ENCODE results near the gene SPI1. TPM values are rescaled to one million over a fixed set of nuclear protein-coding genes. Genes with fewer than 3 reads are reported as not detected.

SPI1 gene
- total RNA-seq, 1 donor from 2014 or later, result not detected

DNA sequence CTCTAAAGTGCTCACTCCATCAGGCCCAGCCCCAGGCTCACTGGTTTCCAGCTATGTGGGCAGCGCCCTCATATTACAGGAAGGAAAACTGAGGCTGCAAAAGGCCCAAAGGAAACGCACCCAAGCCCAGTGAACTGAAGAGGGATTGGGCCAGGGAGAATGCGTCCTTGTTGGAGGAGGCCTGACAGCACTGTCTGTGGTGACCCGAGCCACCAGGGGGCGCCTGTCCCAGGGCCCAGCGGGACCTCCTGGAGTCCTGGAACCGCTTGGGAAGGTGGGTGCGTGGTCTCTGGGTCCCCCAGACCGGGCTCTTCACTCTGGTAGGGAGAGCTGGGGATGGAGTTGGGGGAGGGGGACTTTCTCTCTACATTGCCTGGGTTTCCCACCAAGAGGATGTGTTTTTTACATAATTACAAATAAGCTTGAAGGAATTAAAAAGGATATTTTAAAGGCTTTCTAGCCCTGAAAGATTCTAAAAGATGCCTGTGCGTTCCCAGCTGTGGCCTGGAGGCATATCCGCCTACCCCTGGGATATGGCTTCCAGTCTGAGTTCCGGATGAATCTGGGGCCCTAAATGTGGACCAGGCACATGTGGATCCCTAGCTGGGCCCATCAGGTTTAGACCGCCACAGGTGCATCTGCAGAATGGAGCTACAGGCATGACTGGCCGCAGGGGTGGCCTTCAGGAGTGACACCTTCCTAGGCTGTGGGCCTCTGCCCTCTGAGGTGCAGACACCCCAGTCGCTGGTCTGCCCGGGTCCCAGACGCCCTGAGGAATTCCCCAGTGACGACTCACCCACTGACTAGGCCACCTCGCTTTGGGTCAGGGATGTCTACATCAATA lies 4.2 kb downstream of the SPI1 start:
- no peaks in the 10 kb centered on the region for H3K36me3 Mint-ChIP-seq (ENCODE audit: low read depth)
- H3K4me3 Mint-ChIP-seq, result no peak overlapping the region
- peak; percentile 96 for TF ChIP-seq CTCF (conservative IDR thresholded peaks at IDR 0.05)
- peaks cover 6% of the 10 kb centered on the region for H3K27me3 Mint-ChIP-seq (ENCODE audit: low read depth)
- no peaks in the 10 kb centered on the region for H3K9me3 Mint-ChIP-seq
- no peaks in the 10 kb centered on the region for H3K4me1 Mint-ChIP-seq
- peak; percentile 85 for DNase-seq (ENCODE audit: low read depth, low spot score)
- no peak overlapping the region for H3K27ac Mint-ChIP-seq (ENCODE audit: unreplicated experiment)

GRCh38 chr11:47372422-47372821 lies 5.9 kb downstream of the SPI1 start:
- Mint-ChIP-seq H3K27ac (ENCODE audit: unreplicated experiment) (no peak overlapping the region), H3K36me3 (ENCODE audit: low read depth) (no peaks in the 10 kb centered on the region), H3K4me1 (no peaks in the 10 kb centered on the region), H3K4me3 (no peak overlapping the region), H3K27me3 (ENCODE audit: low read depth) (peaks cover 9% of the 10 kb centered on the region), H3K9me3 (no peaks in the 10 kb centered on the region)
- TF ChIP-seq CTCF (conservative IDR thresholded peaks at IDR 0.05), result no peak
- DNase-seq (ENCODE audit: low read depth, low spot score), result no peak

DNA sequence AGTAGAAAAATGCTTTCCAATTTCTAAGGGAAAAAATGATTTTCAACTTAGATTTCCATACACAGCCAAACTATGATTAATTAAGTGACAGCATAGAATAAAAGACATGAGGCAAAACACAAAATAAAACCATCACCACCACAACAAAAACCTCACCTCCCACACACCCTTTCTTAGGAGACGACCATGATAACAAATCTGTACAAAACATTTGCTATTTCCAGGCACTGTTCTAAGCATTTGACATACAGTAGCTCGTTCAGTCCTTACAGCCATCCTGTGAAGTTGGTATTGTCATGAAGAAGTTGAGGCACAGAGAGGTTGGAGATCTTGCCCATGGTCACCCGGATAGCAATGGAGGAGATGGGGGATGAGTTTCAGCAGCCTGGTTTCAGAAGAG lies 8.7 kb downstream of the SPI1 start:
- Mint-ChIP-seq H3K4me1 (no peaks in the 10 kb centered on the region), H3K27me3 (ENCODE audit: low read depth) (peaks cover 15% of the 10 kb centered on the region), H3K36me3 (ENCODE audit: low read depth) (no peaks in the 10 kb centered on the region), H3K9me3 (no peaks in the 10 kb centered on the region), H3K27ac (ENCODE audit: unreplicated experiment) (no peak overlapping the region), H3K4me3 (no peak overlapping the region)
- no peak for TF ChIP-seq CTCF (conservative IDR thresholded peaks at IDR 0.05)
- DNase-seq (ENCODE audit: low read depth, low spot score), result no peak

GRCh38 chr11:47366020-47366490 lies 12.3 kb downstream of the SPI1 start:
- no peak overlapping the region for H3K4me3 Mint-ChIP-seq
- no peak for DNase-seq (ENCODE audit: low read depth, low spot score)
- peak overlapping the region; percentile 80 for H3K27ac Mint-ChIP-seq (ENCODE audit: unreplicated experiment)
- peaks cover 15% of the 10 kb centered on the region for H3K27me3 Mint-ChIP-seq (ENCODE audit: low read depth)
- no peaks in the 10 kb centered on the region for H3K36me3 Mint-ChIP-seq (ENCODE audit: low read depth)
- H3K4me1 Mint-ChIP-seq, result no peaks in the 10 kb centered on the region
- TF ChIP-seq CTCF (conservative IDR thresholded peaks at IDR 0.05), result no peak
- no peaks in the 10 kb centered on the region for H3K9me3 Mint-ChIP-seq

GRCh38 chr11:47361419-47361818 lies 16.9 kb downstream of the SPI1 start:
- no peak overlapping the region for H3K27ac Mint-ChIP-seq (ENCODE audit: unreplicated experiment)
- no peaks in the 10 kb centered on the region for H3K36me3 Mint-ChIP-seq (ENCODE audit: low read depth)
- H3K4me1 Mint-ChIP-seq, result no peaks in the 10 kb centered on the region
- TF ChIP-seq CTCF (conservative IDR thresholded peaks at IDR 0.05), result no peak
- DNase-seq (ENCODE audit: low read depth, low spot score), result no peak
- H3K27me3 Mint-ChIP-seq (ENCODE audit: low read depth), result peaks cover 2% of the 10 kb centered on the region
- no peaks in the 10 kb centered on the region for H3K9me3 Mint-ChIP-seq
- no peak overlapping the region for H3K4me3 Mint-ChIP-seq
